Middle frontal gyrus (tissue), 1 donor: ENCODE data around the gene SDR9C7.
"Not testable (repeated sequence)": the region's sequence is repeated elsewhere in the genome, so short reads cannot be mapped to it uniquely, and the experiment has no call there.

Source experiments
- DNase-seq: peaks from one replicate; pipeline ENCODE4 v3.0.0-alpha.2; 2015; ENCODE audit warnings: low spot score; ENCODE audit errors: extremely low spot score

SDR9C7 gene

GRCh38 chr12:56916296-56916995 lies 17.8 kb downstream of the SDR9C7 start:
- no peak for DNase-seq

- no peak for DNase-seq
Measured at GRCh38 chr12:56914724-56915123, 19.5 kb downstream of the SDR9C7 start.

DNA sequence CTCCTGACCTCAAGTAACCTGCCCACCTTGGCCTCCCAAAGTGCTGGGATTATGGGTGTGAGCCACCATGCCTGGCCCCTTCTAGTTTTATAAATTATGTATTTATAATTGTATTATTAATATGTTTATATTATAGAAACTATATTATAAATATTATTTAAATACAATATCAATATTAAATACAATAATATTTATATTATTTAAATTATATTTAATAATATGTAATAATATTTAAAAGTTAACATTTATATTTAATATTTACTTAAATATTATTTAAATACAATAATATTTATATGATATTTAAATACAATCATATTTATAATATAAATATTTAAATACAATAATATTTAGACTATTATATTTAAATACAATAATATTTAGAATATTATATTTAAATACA lies 20.0 kb downstream of the SDR9C7 start:
- DNase-seq, result no peak

DNA sequence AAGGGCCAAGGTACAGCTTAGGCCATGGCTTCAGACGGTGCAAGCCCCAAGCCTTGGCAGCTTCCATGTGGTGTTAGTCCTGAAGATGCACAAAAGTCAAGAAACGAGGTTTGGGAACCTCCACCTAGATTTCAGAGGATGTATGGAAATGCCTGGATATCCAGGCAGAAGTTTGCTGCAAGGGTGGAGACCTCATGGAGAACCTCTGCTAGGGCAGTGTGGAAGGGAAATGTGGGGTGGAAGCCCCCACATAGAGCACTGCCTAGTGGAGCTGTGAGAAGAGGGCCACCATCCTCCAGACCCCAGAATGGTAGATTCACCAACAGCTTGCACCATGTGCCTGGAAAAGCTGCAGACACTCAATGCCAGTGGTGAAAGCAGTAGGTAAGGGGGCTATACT lies 24.8 kb downstream of the SDR9C7 start:
- not testable (repeated sequence) for DNase-seq

GRCh38 chr12:56908136-56908535 lies 26.1 kb downstream of the SDR9C7 start:
- DNase-seq, result no peak

GRCh38 chr12:56905852-56906251 lies 28.4 kb downstream of the SDR9C7 start:
- no peak for DNase-seq

GRCh38 chr12:56903374-56903773 lies 30.8 kb downstream of the SDR9C7 start:
- no peak for DNase-seq

GRCh38 chr12:56901313-56901712 lies 32.9 kb downstream of the SDR9C7 start:
- DNase-seq, result not testable (repeated sequence)

GRCh38 chr12:56900583-56900982 lies 33.6 kb downstream of the SDR9C7 start:
- no peak for DNase-seq

DNA sequence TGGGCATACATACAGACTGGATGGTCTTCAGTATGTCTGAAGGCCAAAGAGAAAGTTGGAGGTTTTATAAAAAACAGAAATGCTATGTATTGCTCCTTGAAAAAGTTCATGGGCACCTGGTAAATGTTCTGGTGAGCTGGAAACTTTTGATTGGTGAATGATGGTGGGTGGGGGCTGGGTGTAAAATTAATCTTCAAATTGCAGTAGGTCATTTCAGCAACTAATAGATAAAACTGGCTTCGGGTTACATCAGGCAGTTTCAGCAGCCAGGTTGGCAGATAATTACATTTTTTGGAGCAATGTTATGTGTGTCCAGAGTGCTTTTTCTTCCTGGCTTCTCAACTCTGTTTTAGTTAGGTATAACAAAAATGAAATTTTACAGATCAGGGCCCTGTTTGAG lies 35.3 kb downstream of the SDR9C7 start:
- DNase-seq, result no peak

DNA sequence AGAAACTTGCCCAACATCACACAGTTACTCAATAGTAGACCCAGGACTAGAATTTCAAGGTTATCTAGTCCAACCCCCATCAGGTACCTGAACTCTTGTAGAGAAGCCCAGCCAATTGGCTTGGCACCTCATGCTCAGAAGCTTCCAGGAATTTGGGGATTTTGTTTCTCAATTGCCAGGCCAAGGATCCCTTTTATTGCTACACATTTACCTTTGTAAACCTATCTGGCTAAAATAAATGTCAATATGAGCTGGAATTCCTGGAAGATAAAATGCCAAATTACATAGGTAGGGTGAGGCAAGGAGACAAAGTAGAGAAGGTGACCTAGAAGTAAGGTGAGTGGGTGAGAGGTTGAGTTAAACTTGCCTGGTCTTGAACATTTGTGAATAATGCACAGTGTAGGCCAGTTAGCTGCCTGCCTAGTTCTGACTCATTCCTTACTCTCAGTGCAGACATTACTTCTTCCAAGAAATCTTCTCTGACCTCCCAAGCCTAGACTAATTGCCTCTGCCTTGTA lies 36.3 kb downstream of the SDR9C7 start:
- no peak for DNase-seq

DNA sequence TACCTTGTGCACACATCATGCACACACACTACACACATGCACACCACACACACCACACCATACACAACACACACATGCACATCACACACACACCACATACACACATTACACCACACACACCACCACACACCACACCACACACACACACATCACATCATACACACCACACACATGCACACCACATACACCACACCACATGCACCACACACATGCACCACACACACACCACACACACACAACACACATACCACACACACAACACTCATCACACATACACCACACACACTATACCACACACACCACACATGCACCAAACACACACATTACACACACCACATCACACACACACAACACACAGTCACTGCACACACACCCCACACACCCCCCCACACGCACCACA lies 38.1 kb downstream of the SDR9C7 start:
- no peak for DNase-seq

GRCh38 chr12:56894698-56895368 lies 39.4 kb downstream of the SDR9C7 start:
- DNase-seq, result no peak

- DNase-seq, result not testable (repeated sequence)
Measured at GRCh38 chr12:56891885-56892284, 42.3 kb downstream of the SDR9C7 start.

DNA sequence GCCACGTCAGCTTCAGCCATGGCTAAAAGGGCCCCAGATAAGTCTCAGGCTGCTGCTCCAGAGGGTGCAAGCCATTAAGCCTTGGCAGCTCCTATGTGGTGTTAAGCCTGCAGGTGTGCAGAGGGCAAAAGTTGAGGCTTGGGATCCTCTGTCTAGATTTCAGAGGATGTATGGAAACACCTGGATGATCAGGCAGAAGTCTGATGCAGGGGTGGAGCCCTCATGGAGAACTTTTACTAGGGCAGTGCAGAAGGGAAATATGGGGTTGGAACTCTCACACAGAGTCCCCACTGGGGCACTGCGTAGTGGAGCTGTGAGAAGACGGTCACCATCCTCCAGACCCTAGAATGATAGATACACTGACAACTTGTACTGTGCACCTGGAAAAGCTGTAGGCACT lies 47.9 kb downstream of the SDR9C7 start:
- no peak for DNase-seq

DNA sequence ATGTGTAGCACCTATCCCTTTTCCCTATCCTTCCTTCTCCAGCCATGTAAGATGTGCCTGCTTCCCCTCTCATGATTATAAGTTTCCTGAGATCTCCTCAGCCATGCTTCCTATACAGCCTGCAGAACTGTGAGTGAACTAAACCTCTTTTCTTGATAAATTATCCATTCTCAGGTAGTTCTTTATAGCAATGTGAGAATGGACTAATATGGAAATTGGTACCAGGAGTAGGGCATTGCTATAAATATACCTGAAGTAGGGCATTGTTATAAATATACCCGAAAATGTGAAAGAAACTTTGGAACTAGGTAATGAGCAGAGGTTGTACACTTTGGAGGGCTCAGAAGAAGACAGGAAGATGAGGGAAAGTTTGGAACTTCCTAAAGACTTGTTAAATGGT lies 48.9 kb downstream of the SDR9C7 start:
- DNase-seq, result no peak

- DNase-seq, result no peak
Measured at GRCh38 chr12:56884421-56884820, 49.8 kb downstream of the SDR9C7 start.

DNA sequence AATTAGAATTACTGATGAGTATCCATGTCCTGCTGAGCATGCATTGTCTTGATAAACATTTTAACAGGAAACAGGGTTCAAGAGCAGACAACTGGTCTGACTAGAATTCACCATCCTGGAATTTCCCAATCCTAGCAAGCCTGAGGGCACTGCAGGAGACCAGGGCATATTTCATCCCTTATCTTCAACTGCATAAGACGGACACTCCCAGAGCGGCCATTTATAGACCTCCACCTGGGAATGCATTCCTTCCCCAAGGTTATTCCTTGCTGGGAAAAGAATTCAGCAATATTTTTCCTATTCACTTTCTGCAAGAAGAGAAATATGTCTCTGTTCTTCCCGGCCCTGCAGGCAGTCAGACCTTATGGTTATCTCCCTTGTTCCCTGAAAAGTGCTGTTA lies 51.8 kb downstream of the SDR9C7 start:
- not testable (repeated sequence) for DNase-seq

DNA sequence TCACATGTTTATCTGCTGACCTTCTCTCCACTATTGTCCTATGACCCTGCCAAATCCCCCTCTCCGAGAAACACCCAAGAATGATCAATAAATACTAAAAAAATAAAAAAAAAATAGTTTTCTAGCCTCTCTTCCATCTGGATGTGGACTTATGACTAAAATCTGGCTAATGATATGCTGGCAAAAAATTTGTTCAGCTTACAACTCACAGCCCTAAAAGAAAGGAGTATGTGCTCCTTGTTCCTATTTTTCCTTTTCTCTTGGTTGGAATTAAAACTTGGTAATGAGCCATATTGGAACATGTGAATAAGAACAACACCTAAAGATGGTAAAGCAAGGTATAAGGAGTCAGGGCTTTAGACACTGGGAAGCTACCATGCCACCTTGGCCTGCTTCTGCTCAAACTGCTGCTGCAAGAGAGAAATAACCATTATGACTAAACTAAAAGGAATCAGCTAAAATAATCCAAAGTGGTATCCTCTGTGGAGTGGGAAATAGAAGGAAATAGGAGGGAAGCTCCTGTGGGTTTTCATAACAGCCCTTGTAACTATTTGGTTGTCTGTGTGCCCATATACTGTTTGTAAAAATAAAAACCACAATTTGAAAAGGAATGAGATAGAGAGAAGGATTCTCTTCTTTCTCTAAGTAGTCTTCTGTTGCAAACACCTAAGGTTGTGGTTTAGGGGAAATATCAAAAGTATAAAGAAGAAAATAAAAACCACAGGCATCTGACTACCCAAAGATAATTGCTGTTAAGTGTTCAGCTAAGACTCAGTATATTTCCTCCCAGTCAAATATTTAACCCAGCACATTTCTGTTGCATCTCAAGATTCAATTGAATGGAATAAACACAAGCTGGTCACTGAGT lies 53.8 kb downstream of the SDR9C7 start:
- DNase-seq, result no peak

GRCh38 chr12:56879240-56880124 lies 54.7 kb downstream of the SDR9C7 start:
- not testable (repeated sequence) for DNase-seq

GRCh38 chr12:56878010-56878339 lies 56.2 kb downstream of the SDR9C7 start:
- DNase-seq, result no peak
